Neural cell (in vitro differentiated cells): ENCODE results near the gene CFAP61. TPM values are rescaled to one million over a fixed set of nuclear protein-coding genes. Genes with fewer than 3 reads are reported as not detected.

Source experiments
- H2AFZ ChIP-seq: fragments of 200-600, 300-800 bp; sonication (generic), shearing (Covaris generic); 2 replicates; pipeline ENCODE4 v1.6.0; 2014; ENCODE audit warnings: low read depth, mild to moderate bottlenecking, antibody characterized with exemption, low read length, moderate library complexity
- H3F3A ChIP-seq: fragments of 200-600 bp; shearing (Covaris generic); 2 replicates; pipeline ENCODE4 v1.6.1; 2016; ENCODE audit warnings: mild to moderate bottlenecking, moderate library complexity, mixed read lengths, antibody characterized with exemption, low read length; ENCODE audit not compliant: insufficient read depth, poor library complexity, severe bottlenecking
- H3K27ac ChIP-seq: fragments of 200-600, 300-800 bp; sonication (generic), shearing (Covaris generic); 2 replicates; pipeline ENCODE4 v1.5.1; 2014; ENCODE audit warnings: mild to moderate bottlenecking, low read length, moderate library complexity
- H3K27me3 ChIP-seq: fragments of 300-800, 200-600 bp; sonication (generic), shearing (Covaris generic); 2 replicates; pipeline ENCODE4 v1.6.0; 2014; ENCODE audit warnings: mild to moderate bottlenecking, low read depth, low read length, moderate library complexity; ENCODE audit not compliant: insufficient read depth
- H3K36me3 ChIP-seq: fragments of 300-800, 200-600 bp; sonication (generic), shearing (Covaris generic); 2 replicates; pipeline ENCODE4 v1.5.1; 2014; ENCODE audit warnings: mild to moderate bottlenecking, antibody characterized with exemption, low read length, moderate library complexity; ENCODE audit not compliant: insufficient read depth
- H3K4me2 ChIP-seq: fragments of 300-800, 200-600 bp; sonication (generic), shearing (Covaris generic); 2 replicates; pipeline ENCODE4 v1.6.0; 2014; ENCODE audit warnings: mild to moderate bottlenecking, low read length
- H3K4me3 ChIP-seq: fragments of 300-800, 200-600 bp; sonication (generic), shearing (Covaris generic); 2 replicates; pipeline ENCODE4 v1.5.1; 2014; ENCODE audit warnings: mild to moderate bottlenecking, low read length, moderate library complexity
- H3K79me2 ChIP-seq: fragments of 200-600 bp; shearing (Covaris generic); replicated peaks from 2 replicates; pipeline ENCODE4 v1.6.0; 2014; ENCODE audit warnings: mild to moderate bottlenecking, low read length, moderate library complexity; ENCODE audit not compliant: insufficient read depth
- H3K9ac ChIP-seq: fragments of 300-800, 200-600 bp; sonication (generic), shearing (Covaris generic); 2 replicates; pipeline ENCODE4 v1.6.1; 2016; ENCODE audit warnings: mild to moderate bottlenecking, low read length, mixed read lengths
- H3K9me2 ChIP-seq: fragments of 200-600 bp; shearing (Covaris generic); 2 replicates; pipeline ENCODE4 v1.6.1; 2016; ENCODE audit warnings: mild to moderate bottlenecking, low read length, mixed read lengths; ENCODE audit not compliant: insufficient read depth
- H3K9me3 ChIP-seq: fragments of 200-600, 300-800 bp; sonication (generic), shearing (Covaris generic); 2 replicates; pipeline ENCODE4 v1.6.1; 2016; ENCODE audit warnings: mild to moderate bottlenecking, mixed run types, low read length, moderate library complexity, mixed read lengths
- H4K20me1 ChIP-seq: fragments of 200-600 bp; shearing (Covaris generic); 2 replicates; pipeline ENCODE4 v1.6.1; 2016; ENCODE audit warnings: mild to moderate bottlenecking, mixed run types; ENCODE audit not compliant: insufficient read depth
- CTCF ChIP-seq: fragments of 450-650 bp; IDR thresholded peaks from 2 replicates; pipeline ENCODE4 v1.5.1; 2014; ENCODE audit warnings: antibody characterized with exemption, mild to moderate bottlenecking, moderate library complexity; ENCODE audit not compliant: poor library complexity, severe bottlenecking
- EP300 ChIP-seq: fragments of 450-650 bp; conservative IDR thresholded peaks from 2 replicates; pipeline ENCODE4 v1.6.1; 2014; ENCODE audit warnings: antibody characterized with exemption, mild to moderate bottlenecking, moderate library complexity; ENCODE audit not compliant: poor library complexity, severe bottlenecking
- EZH2 ChIP-seq: fragments of 200-600, 300-800 bp; shearing (Covaris generic), sonication (generic); IDR thresholded peaks from 2 replicates; pipeline ENCODE4 v1.6.1; 2014; ENCODE audit warnings: antibody characterized with exemption, low read length, borderline replicate concordance, mild to moderate bottlenecking; ENCODE audit not compliant: insufficient read depth, poor library complexity, severe bottlenecking
- MXI1 ChIP-seq: fragments of 450-650 bp; conservative IDR thresholded peaks from 2 replicates; pipeline ENCODE4 v1.6.1; 2014; ENCODE audit warnings: antibody characterized with exemption, mild to moderate bottlenecking; ENCODE audit not compliant: poor library complexity, severe bottlenecking
- POLR2AphosphoS5 ChIP-seq: IDR thresholded peaks from 2 replicates; pipeline ENCODE4 v1.6.1; 2012
- RAD21 ChIP-seq: fragments of 450-650 bp; conservative IDR thresholded peaks from 2 replicates; pipeline ENCODE4 v1.6.1; 2014; ENCODE audit warnings: antibody characterized with exemption, mild to moderate bottlenecking, moderate library complexity
- REST ChIP-seq: IDR thresholded peaks from 2 replicates; pipeline ENCODE4 v1.6.1; 2012; ENCODE audit warnings: borderline replicate concordance
- TAF1 ChIP-seq: IDR thresholded peaks from 2 replicates; pipeline ENCODE4 v1.6.1; 2012; ENCODE audit warnings: low read depth
- polyA plus RNA-seq: library from polyadenylated mRNA; depleted of rRNA; stranded (reverse); fragments of >200 nt; gene quantifications from 2 replicates; pipeline ENCODE4 v1.2.3, GENCODE V29; 2014

The CFAP61 gene
- polyA plus RNA-seq, 1 donor from 2014 or later, result 0.42 TPM

GRCh38 chr20:20228351-20228750 lies 176.0 kb downstream of the CFAP61 start:
- H3K9me3 ChIP-seq, result no peaks in the 10 kb centered on the region
- no peak overlapping the region for H3K9ac ChIP-seq
- H2AFZ ChIP-seq, result no peak overlapping the region
- H3K27ac ChIP-seq, result no peak overlapping the region
- no peak overlapping the region for H3K4me3 ChIP-seq
- no peaks in the 10 kb centered on the region for H3K79me2 ChIP-seq
- H3K9me2 ChIP-seq, result no peaks in the 10 kb centered on the region
- H3K4me2 ChIP-seq, result no peak overlapping the region
- H4K20me1 ChIP-seq, result no peaks in the 10 kb centered on the region
- no peaks in the 10 kb centered on the region for H3F3A ChIP-seq
- no peaks in the 10 kb centered on the region for H3K36me3 ChIP-seq
- H3K27me3 ChIP-seq, result no peaks in the 10 kb centered on the region
- no peak for TF ChIP-seq POLR2AphosphoS5
- no peak for TF ChIP-seq REST
- TF ChIP-seq RAD21, result no peak
- TF ChIP-seq MXI1, result no peak
- no peak for TF ChIP-seq CTCF
- TF ChIP-seq EP300, result no peak
- TF ChIP-seq TAF1, result no peak
- TF ChIP-seq EZH2, result no peak

GRCh38 chr20:20229595-20229994 lies 177.3 kb downstream of the CFAP61 start:
- Histone ChIP-seq H3K4me3 (no peak overlapping the region), H3K36me3 (no peaks in the 10 kb centered on the region), H2AFZ (no peak overlapping the region), H3K9me3 (no peaks in the 10 kb centered on the region), H3K27ac (no peak overlapping the region), H3K4me2 (no peak overlapping the region), H3F3A (no peaks in the 10 kb centered on the region), H4K20me1 (no peaks in the 10 kb centered on the region), H3K79me2 (no peaks in the 10 kb centered on the region), H3K9me2 (no peaks in the 10 kb centered on the region), H3K27me3 (no peaks in the 10 kb centered on the region), H3K9ac (no peak overlapping the region)
- no peak for TF ChIP-seq CTCF
- TF ChIP-seq EP300, result no peak
